Measurements from ENCODE around the gene NRXN3.

- TF ChIP-seq CTCF (conservative IDR thresholded peaks at IDR 0.05): no peak
- TF ChIP-seq EZH2 (IDR thresholded peaks at IDR 0.05; ENCODE audit: low read depth): no peak
These were observed 513.0 kb downstream of the NRXN3 start for GRCh38 chr14:78683206-78683605.

All from PC-9 (cell line).